GM21381 (cell line): Measurements from ENCODE around the gene HOXA5.

Experiments used
- ATAC-seq: cut with Tn5 transposase; IDR thresholded peaks from one replicate; pipeline ENCODE4 v1.9.1; 2021; ENCODE audit warnings: mild to moderate bottlenecking, moderate library complexity; ENCODE audit not compliant: unreplicated experiment

The HOXA5 gene

GRCh38 chr7:27143023-27143949 is at the start of gene HOXA5:
Gene HOXA5 (minus strand): TSS chr7:27143681. CDS start chr7:27143607, 74 bp downstream.
- ATAC-seq, result no peak

- no peak for ATAC-seq
Observed at GRCh38 chr7:27192546-27193334, 49.3 kb upstream of the HOXA5 start.

GRCh38 chr7:27191833-27192545 is 48.5 kb upstream of the HOXA5 start:
- ATAC-seq, result no peak

GRCh38 chr7:27191161-27191731 is 47.8 kb upstream of the HOXA5 start:
- ATAC-seq, result no peak

- ATAC-seq, result no peak
Observed at GRCh38 chr7:27189997-27190748, 46.7 kb upstream of the HOXA5 start.

- ATAC-seq, result no peak
Observed at GRCh38 chr7:27189295-27189996, 46.0 kb upstream of the HOXA5 start.

- no peak for ATAC-seq
Observed at GRCh38 chr7:27188386-27189294, 45.2 kb upstream of the HOXA5 start.

- ATAC-seq, result no peak
Observed at GRCh38 chr7:27187475-27188385, 44.2 kb upstream of the HOXA5 start.

GRCh38 chr7:27186668-27187474 is 43.4 kb upstream of the HOXA5 start:
- ATAC-seq, result no peak

GRCh38 chr7:27185854-27186667 is 42.6 kb upstream of the HOXA5 start:
- no peak for ATAC-seq

GRCh38 chr7:27185013-27185853 is 41.8 kb upstream of the HOXA5 start, which contains the start of gene HOXA11:
Gene HOXA11 (minus strand): TSS chr7:27185232. CDS start chr7:27185144, 88 bp downstream.
- ATAC-seq, result no peak

GRCh38 chr7:27184337-27185012 is 41.0 kb upstream of the HOXA5 start:
- ATAC-seq, result no peak

- ATAC-seq, result no peak
Observed at GRCh38 chr7:27183682-27184336, 40.3 kb upstream of the HOXA5 start.
